Activated naive CD8-positive, alpha-beta T cell treated with anti-CD3 and anti-CD28 coated beads, Interleukin-2, amount 10 ng/mL, durations not matched to agents 7 days and 5 days (primary cell): Measurements from ENCODE around the gene CLDN3. TPM values are rescaled to one million over a fixed set of nuclear protein-coding genes. Genes with fewer than 3 reads are reported as not detected.
A peak's percentile ranks its signal among the peaks of the same experiment; 100 is the strongest.

Experiments used
- ATAC-seq: fragments of 150-1000 bp; cut with Tn5 transposase; one replicate; pipeline ENCODE4 v1.10.0; 2021; ENCODE audit warnings: low read depth, moderate library complexity
- POLR2A ChIA-PET: fragments of 350-600 bp; sonication (Branson Sonifier 250); formaldehyde crosslinking; loops from one replicate; lab custom pipeline; 2021; ENCODE audit warnings: antibody characterized with exemption; lab: Charles Lee
- DNase-seq: peaks from one replicate; pipeline ENCODE4 v3.0.0; 2021
- H3K27ac Mint-ChIP-seq: one replicate; pipeline ENCODE4 v1.8.0; 2022; ENCODE audit warnings: mild to moderate bottlenecking, mixed read lengths
- H3K27me3 Mint-ChIP-seq: one replicate; pipeline ENCODE4 v1.8.0; 2022; ENCODE audit warnings: mild to moderate bottlenecking, moderate library complexity, mixed read lengths
- H3K36me3 Mint-ChIP-seq: one replicate; pipeline ENCODE4 v1.8.0; 2021; ENCODE audit warnings: mild to moderate bottlenecking, mixed read lengths
- H3K4me1 Mint-ChIP-seq: one replicate; pipeline ENCODE4 v1.8.0; 2021; ENCODE audit warnings: mixed read lengths
- H3K4me3 Mint-ChIP-seq: one replicate; pipeline ENCODE4 v1.8.0; 2022; ENCODE audit warnings: mild to moderate bottlenecking, moderate library complexity, mixed read lengths
- H3K9me3 Mint-ChIP-seq: one replicate; pipeline ENCODE4 v1.8.0; 2021; ENCODE audit warnings: mixed read lengths
- total RNA-seq, 2 experiments: library from RNA; stranded (reverse); gene quantifications; one replicate each; pipeline ENCODE4 v1.2.3, GENCODE V29; 2021

Gene CLDN3
- total RNA-seq, 2 experiments from 2014 or later: not detected

- peaks cover 2% of the 10 kb centered on the region for H3K27me3 Mint-ChIP-seq
- no peaks in the 10 kb centered on the region for H3K9me3 Mint-ChIP-seq
- no peak for DNase-seq
- H3K36me3 Mint-ChIP-seq: no peaks in the 10 kb centered on the region
- POLR2A ChIA-PET: interaction anchor here (0.5 kb wide), 1 partner anchor 9 kb away, joined by 4 read pairs; no protein-coding TSS in a partner anchor
- no peak for ATAC-seq
- H3K4me1 Mint-ChIP-seq: no peaks in the 10 kb centered on the region
- H3K27ac Mint-ChIP-seq: no peak overlapping the region
- H3K4me3 Mint-ChIP-seq: no peak overlapping the region
Measured at GRCh38 chr7:73761854-73762658, 8.0 kb downstream of the CLDN3 start.

GRCh38 chr7:73758581-73759138, 11.4 kb downstream of the CLDN3 start:
- H3K27me3 Mint-ChIP-seq: peaks cover 2% of the 10 kb centered on the region
- H3K4me3 Mint-ChIP-seq: no peak overlapping the region
- no peaks in the 10 kb centered on the region for H3K4me1 Mint-ChIP-seq
- POLR2A ChIA-PET: no interaction called here
- no peak overlapping the region for H3K27ac Mint-ChIP-seq
- ATAC-seq: no peak
- no peaks in the 10 kb centered on the region for H3K9me3 Mint-ChIP-seq
- DNase-seq: no peak
- no peaks in the 10 kb centered on the region for H3K36me3 Mint-ChIP-seq

- POLR2A ChIA-PET: no interaction called here
Measured at GRCh38 chr7:73749931-73750776, 19.9 kb downstream of the CLDN3 start.

GRCh38 chr7:73746378-73746777, 23.7 kb downstream of the CLDN3 start:
- ATAC-seq: no peak
- Mint-ChIP-seq H3K27ac (no peak overlapping the region), H3K27me3 (peaks cover 10% of the 10 kb centered on the region), H3K4me3 (no peak overlapping the region), H3K4me1 (peaks cover 2% of the 10 kb centered on the region), H3K9me3 (no peaks in the 10 kb centered on the region), H3K36me3 (no peaks in the 10 kb centered on the region)
- POLR2A ChIA-PET: no interaction called here
- no peak for DNase-seq

More at GRCh38 chr7:73749931-73750776, 19.9 kb downstream of the CLDN3 start:
- ATAC-seq (no peak), DNase-seq (no peak)
- no peaks in the 10 kb centered on the region for H3K9me3 Mint-ChIP-seq
- H3K27me3 Mint-ChIP-seq: peaks cover 14% of the 10 kb centered on the region
- H3K4me3 Mint-ChIP-seq: no peak overlapping the region
- no peak overlapping the region for H3K27ac Mint-ChIP-seq
- no peaks in the 10 kb centered on the region for H3K36me3 Mint-ChIP-seq
- peaks cover 2% of the 10 kb centered on the region for H3K4me1 Mint-ChIP-seq

GRCh38 chr7:73742753-73743641, 27.1 kb downstream of the CLDN3 start:
- no peaks in the 10 kb centered on the region for H3K9me3 Mint-ChIP-seq
- peaks cover 2% of the 10 kb centered on the region for H3K27me3 Mint-ChIP-seq
- DNase-seq (no peak), ATAC-seq (no peak)
- H3K4me1 Mint-ChIP-seq: peaks cover 2% of the 10 kb centered on the region
- H3K27ac Mint-ChIP-seq: no peak overlapping the region
- no peak overlapping the region for H3K4me3 Mint-ChIP-seq
- POLR2A ChIA-PET: no interaction called here
- H3K36me3 Mint-ChIP-seq: peaks cover 1% of the 10 kb centered on the region

GRCh38 chr7:73742338-73742752, 27.7 kb downstream of the CLDN3 start:
- H3K36me3 Mint-ChIP-seq: peaks cover 1% of the 10 kb centered on the region
- POLR2A ChIA-PET: no interaction called here
- DNase-seq (no peak), ATAC-seq (no peak)
- no peak overlapping the region for H3K27ac Mint-ChIP-seq
- no peaks in the 10 kb centered on the region for H3K9me3 Mint-ChIP-seq
- H3K4me3 Mint-ChIP-seq: no peak overlapping the region
- peaks cover 2% of the 10 kb centered on the region for H3K27me3 Mint-ChIP-seq
- peaks cover 5% of the 10 kb centered on the region for H3K4me1 Mint-ChIP-seq

GRCh38 chr7:73741600-73741999, 28.5 kb downstream of the CLDN3 start:
- ATAC-seq (no peak), DNase-seq (no peak)
- H3K4me3 Mint-ChIP-seq: no peak overlapping the region
- no peaks in the 10 kb centered on the region for H3K9me3 Mint-ChIP-seq
- H3K27ac Mint-ChIP-seq: no peak overlapping the region
- POLR2A ChIA-PET: no interaction called here
- peaks cover 1% of the 10 kb centered on the region for H3K36me3 Mint-ChIP-seq
- peaks cover 2% of the 10 kb centered on the region for H3K27me3 Mint-ChIP-seq
- peaks cover 8% of the 10 kb centered on the region for H3K4me1 Mint-ChIP-seq

- ATAC-seq: no peak
- Mint-ChIP-seq H3K27me3 (peaks cover 2% of the 10 kb centered on the region), H3K36me3 (peaks cover 1% of the 10 kb centered on the region), H3K4me1 (peaks cover 8% of the 10 kb centered on the region), H3K27ac (no peak overlapping the region), H3K9me3 (no peaks in the 10 kb centered on the region), H3K4me3 (no peak overlapping the region)
- POLR2A ChIA-PET: no interaction called here
- no peak for DNase-seq
Measured at GRCh38 chr7:73740771-73741170, 29.3 kb downstream of the CLDN3 start.

- POLR2A ChIA-PET: interaction anchor here (0.7 kb wide), 1 partner anchor 24 kb away, joined by 3 read pairs; no protein-coding TSS in a partner anchor
- DNase-seq (no peak), ATAC-seq (no peak)
- peaks cover 9% of the 10 kb centered on the region for H3K4me1 Mint-ChIP-seq
- peak overlapping the region; percentile 42 for H3K27ac Mint-ChIP-seq
- H3K9me3 Mint-ChIP-seq: no peaks in the 10 kb centered on the region
- H3K27me3 Mint-ChIP-seq: peaks cover 2% of the 10 kb centered on the region
- H3K36me3 Mint-ChIP-seq: peaks cover 1% of the 10 kb centered on the region
- peak overlapping the region; percentile 32 for H3K4me3 Mint-ChIP-seq
Measured at GRCh38 chr7:73740212-73740611, 29.9 kb downstream of the CLDN3 start.

- peaks cover 16% of the 10 kb centered on the region for H3K4me1 Mint-ChIP-seq
- ATAC-seq: no peak
- peaks cover 1% of the 10 kb centered on the region for H3K36me3 Mint-ChIP-seq
- POLR2A ChIA-PET: interaction anchor here (1.1 kb wide), 1 partner anchor 155 kb away, joined by 3 read pairs; no protein-coding TSS in a partner anchor
- no peak for DNase-seq
- peaks cover 2% of the 10 kb centered on the region for H3K27me3 Mint-ChIP-seq
- no peaks in the 10 kb centered on the region for H3K9me3 Mint-ChIP-seq
- peak overlapping the region; percentile 97 for H3K4me3 Mint-ChIP-seq
- H3K27ac Mint-ChIP-seq: peak overlapping the region; percentile 98
Measured at GRCh38 chr7:73739387-73739767, 30.7 kb downstream of the CLDN3 start.

GRCh38 chr7:73738612-73739386, 31.3 kb downstream of the CLDN3 start, which contains the start of gene ABHD11:
TSS of gene ABHD11 (minus strand) at chr7:73738802. CDS start at chr7:73738770, 32 bp downstream.
- no peaks in the 10 kb centered on the region for H3K9me3 Mint-ChIP-seq
- H3K4me1 Mint-ChIP-seq: peaks cover 16% of the 10 kb centered on the region
- H3K4me3 Mint-ChIP-seq: peak within 1 kb of the TSS; percentile 97
- DNase-seq (peak; percentile 98), ATAC-seq (peak; percentile 79)
- H3K27ac Mint-ChIP-seq: peak within 1 kb of the TSS; percentile 98
- POLR2A ChIA-PET: interaction anchor here (0.9 to 1.7 kb wide), 7 partner anchors 19 to 217 kb away, joined by 3 to 10 read pairs (median 5); partner anchors contain the start of genes BAZ1B, BCL7B and STX1A
- H3K27me3 Mint-ChIP-seq: peaks cover 2% of the 10 kb centered on the region
- H3K36me3 Mint-ChIP-seq: peaks cover 1% of the 10 kb centered on the region

- Mint-ChIP-seq H3K9me3 (no peaks in the 10 kb centered on the region), H3K4me3 (peak overlapping the region; percentile 97), H3K27ac (peak overlapping the region; percentile 98), H3K27me3 (peaks cover under 1% of the 10 kb centered on the region), H3K4me1 (peaks cover 16% of the 10 kb centered on the region), H3K36me3 (peaks cover 1% of the 10 kb centered on the region)
- peak; percentile 68 for DNase-seq
- peak; percentile 8 for ATAC-seq
- POLR2A ChIA-PET: interaction anchor here (0.9 to 1.7 kb wide), 6 partner anchors 19 to 216 kb away, joined by 3 to 10 read pairs (median 6); partner anchors contain the start of genes BAZ1B, BCL7B and STX1A
Measured at GRCh38 chr7:73738220-73738611, 31.9 kb downstream of the CLDN3 start.
